H1 (cell line): ENCODE results near the gene TBC1D22A. TPM values are rescaled to one million over a fixed set of nuclear protein-coding genes. Genes with fewer than 3 reads are reported as not detected.

ENCODE experiments used
- CTCF ChIA-PET: fragments of 300-600 bp; sonication (Branson Sonifier 250); formaldehyde crosslinking; loops from one replicate; lab custom pipeline; 2021; ENCODE audit not compliant: partially characterized antibody; lab: Charles Lee
- POLR2A ChIA-PET: fragments of 300-600 bp; sonication (Branson Sonifier 250); formaldehyde crosslinking; loops from one replicate; lab custom pipeline; 2021; ENCODE audit warnings: inconsistent platforms; ENCODE audit not compliant: partially characterized antibody; lab: Charles Lee
- DNase-seq, 2 experiments: peaks; one replicate each; pipeline versions ENCODE4 v3.0.0 to v3.0.0-alpha.2; 2010 to 2022; ENCODE audit warnings: low spot score in 2 of 2, low read depth in 1 of 2, mixed read lengths in 1 of 2
- FAIRE-seq: peaks from 2 replicates; lab custom pipeline; 2011; peaks lifted over from hg19 to GRCh38; lab: Jason Lieb, UNC
- H2AFZ ChIP-seq: 2 replicates; pipeline ENCODE4 v1.8.1; 2012; ENCODE audit warnings: low read length, inconsistent platforms
- H2AK5ac ChIP-seq: 2 replicates; pipeline ENCODE4 v1.6.1; 2013; ENCODE audit warnings: low read depth, low read length
- H2BK120ac ChIP-seq: replicated peaks from 2 replicates; pipeline ENCODE3; 2013; ENCODE audit warnings: low read depth, low read length, inconsistent platforms
- H2BK12ac ChIP-seq: 2 replicates; pipeline ENCODE4 v1.6.1; 2013; ENCODE audit warnings: low read depth, low read length
- H2BK15ac ChIP-seq: 2 replicates; pipeline ENCODE4 v1.6.1; 2013; ENCODE audit warnings: low read length
- H2BK20ac ChIP-seq: 2 replicates; pipeline ENCODE4 v1.6.1; 2013; ENCODE audit warnings: low read length
- H2BK5ac ChIP-seq: 2 replicates; pipeline ENCODE4 v1.6.1; 2013; ENCODE audit warnings: low read depth, low read length
- H3K14ac ChIP-seq: 2 replicates; pipeline ENCODE4 v1.6.1; 2013; ENCODE audit warnings: inconsistent platforms; ENCODE audit not compliant: insufficient read length
- H3K18ac ChIP-seq: 2 replicates; pipeline ENCODE4 v1.6.1; 2013; ENCODE audit warnings: low read length; ENCODE audit errors: extremely low read depth
- H3K23ac ChIP-seq: 2 replicates; pipeline ENCODE4 v1.6.1; 2013; ENCODE audit warnings: inconsistent platforms; ENCODE audit not compliant: insufficient read length
- H3K23me2 ChIP-seq: 2 replicates; pipeline ENCODE4 v1.6.1; 2013; ENCODE audit warnings: low read depth, low read length
- H3K27ac ChIP-seq: 2 replicates; pipeline ENCODE4 v1.6.1; 2011; ENCODE audit warnings: low read depth, low read length, inconsistent platforms
- H3K27me3 ChIP-seq, 4 experiments: replicated peaks in 1 of 4; 1 replicate in 1 of 4; 2 replicates in 3 of 4; pipeline versions ENCODE4 v1.6.1 to v1.8.1; 2011 to 2013; ENCODE audit warnings: low read length in 3 of 4, mild to moderate bottlenecking in 3 of 4, inconsistent platforms in 2 of 4, mixed read lengths in 2 of 4, moderate library complexity in 1 of 4; ENCODE audit not compliant: control insufficient read depth in 3 of 4, insufficient read depth in 3 of 4; ENCODE audit errors: extremely low read depth in 1 of 4
- H3K36me3 ChIP-seq, 4 experiments: 2 replicates each; pipeline versions ENCODE4 v1.6.1 to v1.8.1; 2011 to 2013; ENCODE audit warnings: mild to moderate bottlenecking in 4 of 4, low read length in 3 of 4, moderate library complexity in 2 of 4, control low read depth in 1 of 4, inconsistent platforms in 1 of 4; ENCODE audit not compliant: insufficient read depth in 4 of 4, control insufficient read depth in 2 of 4
- H3K4ac ChIP-seq: replicated peaks from 2 replicates; pipeline ENCODE3; 2013; ENCODE audit warnings: low read length, low read depth, mixed read lengths, inconsistent platforms; ENCODE audit not compliant: insufficient read length
- H3K4me1 ChIP-seq, 4 experiments: replicated peaks in 1 of 4; 1 replicate in 1 of 4; 2 replicates in 3 of 4; pipeline versions ENCODE4 v1.6.1 to v1.8.1; 2011 to 2013; ENCODE audit warnings: low read length in 3 of 4, inconsistent platforms in 2 of 4, mixed read lengths in 1 of 4; ENCODE audit not compliant: insufficient read depth in 4 of 4, control insufficient read depth in 3 of 4
- H3K4me2 ChIP-seq, 2 experiments: 2 replicates each; pipeline versions ENCODE4 v1.6.1 to v1.8.1; 2011 to 2013; ENCODE audit warnings: low read depth in 2 of 2, low read length in 2 of 2, control low read depth in 1 of 2, inconsistent platforms in 1 of 2, mild to moderate bottlenecking in 1 of 2; ENCODE audit not compliant: insufficient read depth in 1 of 2
- H3K4me3 ChIP-seq, 4 experiments: fragments of 200-600, 300-600 bp in 1 of 4; sonication (generic), shearing (Covaris generic), sonication (Bioruptor Twin) in 1 of 4; 2 replicates each; pipeline versions ENCODE4 v1.5.1 to v1.8.1; 2011 to 2016; ENCODE audit warnings: low read length in 4 of 4, low read depth in 3 of 4, control low read depth in 2 of 4, inconsistent platforms in 2 of 4, mild to moderate bottlenecking in 2 of 4, mixed read lengths in 1 of 4, moderate library complexity in 1 of 4; ENCODE audit not compliant: insufficient read depth in 2 of 4; ENCODE audit errors: extremely low read depth in 1 of 4
- H3K56ac ChIP-seq: replicated peaks from 2 replicates; pipeline ENCODE3; 2013; ENCODE audit warnings: low read depth, mild to moderate bottlenecking, mixed read lengths, low read length, inconsistent platforms; ENCODE audit not compliant: insufficient read length
- H3K79me1 ChIP-seq: 2 replicates; pipeline ENCODE4 v1.6.1; 2013; ENCODE audit warnings: low read depth, low read length, control low read depth
- H3K79me2 ChIP-seq, 2 experiments: 2 replicates each; pipeline versions ENCODE4 v1.6.1 to v1.8.1; 2012 to 2013; ENCODE audit warnings: low read length in 2 of 2, mild to moderate bottlenecking in 2 of 2, inconsistent platforms in 1 of 2; ENCODE audit not compliant: insufficient read depth in 2 of 2, control insufficient read depth in 1 of 2
- H3K9ac ChIP-seq, 4 experiments: replicated peaks in 1 of 4; 1 replicate in 1 of 4; 2 replicates in 3 of 4; pipeline versions ENCODE4 v1.6.1 to v1.8.1; 2011 to 2013; ENCODE audit warnings: low read depth in 3 of 4, low read length in 3 of 4, control low read depth in 2 of 4, mild to moderate bottlenecking in 2 of 4, moderate library complexity in 2 of 4, inconsistent platforms in 1 of 4; ENCODE audit errors: extremely low read depth in 1 of 4
- H3K9me3 ChIP-seq, 2 experiments: 2 replicates each; pipeline versions ENCODE4 v1.6.1 to v1.8.1; 2012 to 2013; ENCODE audit warnings: mild to moderate bottlenecking in 2 of 2, moderate library complexity in 2 of 2, control low read depth in 1 of 2, inconsistent platforms in 1 of 2, low read depth in 1 of 2, low read length in 1 of 2, mixed read lengths in 1 of 2; ENCODE audit not compliant: insufficient read depth in 2 of 2
- H4K20me1 ChIP-seq, 2 experiments: replicated peaks in 1 of 2; 2 replicates each; pipeline versions ENCODE3 to v1.8.1; 2011 to 2013; ENCODE audit warnings: inconsistent platforms in 2 of 2, low read length in 2 of 2, mild to moderate bottlenecking in 1 of 2; ENCODE audit not compliant: insufficient read depth in 2 of 2, control insufficient read depth in 1 of 2
- H4K5ac ChIP-seq: 2 replicates; pipeline ENCODE4 v1.6.1; 2013; ENCODE audit warnings: low read length, low read depth, mixed read lengths, inconsistent platforms; ENCODE audit not compliant: insufficient read length
- H4K8ac ChIP-seq: 2 replicates; pipeline ENCODE4 v1.8.0; 2013; ENCODE audit warnings: mild to moderate bottlenecking, moderate library complexity, low read length, inconsistent platforms; ENCODE audit not compliant: insufficient read depth; ENCODE audit errors: extremely low read depth
- H4K91ac ChIP-seq: replicated peaks from 2 replicates; pipeline ENCODE3; 2013; ENCODE audit warnings: low read length, mixed read lengths, inconsistent platforms; ENCODE audit not compliant: insufficient read length
- BCL11A ChIP-seq, 2 experiments: IDR thresholded peaks; one replicate each; pipeline ENCODE4 v1.6.1; 2011; ENCODE audit warnings: low read depth in 2 of 2, low read length in 2 of 2, mild to moderate bottlenecking in 2 of 2
- CREB1 ChIP-seq: IDR thresholded peaks from 2 replicates; pipeline ENCODE4 v1.6.1; 2012; ENCODE audit warnings: inconsistent platforms
- KDM1A ChIP-seq: fragments of 200-600, 300-600 bp; sonication (generic); IDR thresholded peaks from 2 replicates; pipeline ENCODE4 v1.7.1; 2016; ENCODE audit warnings: mild to moderate bottlenecking, low read length, borderline replicate concordance
- NRF1 ChIP-seq: IDR thresholded peaks from 2 replicates; pipeline ENCODE4 v1.6.1; 2011; ENCODE audit warnings: mild to moderate bottlenecking, low read depth, low read length, improper control_type of control experiment
- WGBS, 2 experiments: shearing (Covaris generic) in 1 of 2; methylation state at CpG; one replicate each; pipeline versions ENCODE4 v1.1.6 to v1.1.7; 2013 to 2015; ENCODE audit warnings: low lambda C conversion rate in 2 of 2, mixed read lengths in 2 of 2, inconsistent platforms in 1 of 2, low coverage in 1 of 2, missing lambda C conversion rate in 1 of 2; ENCODE audit not compliant: insufficient replicate concordance in 2 of 2, insufficient coverage in 1 of 2, insufficient read length in 1 of 2; ENCODE audit errors: extremely low coverage in 1 of 2, missing lambda C conversion rate in 1 of 2; 5-methylcytosine and 5-hydroxymethylcytosine counted together
- polyA plus RNA-seq, 7 experiments: library from polyadenylated mRNA; depleted of rRNA in 3 of 7; stranded (reverse) in 5 of 7; unstranded in 2 of 7; fragments of >200 nt in 5 of 7; fragments of 200-250 nt in 2 of 7; gene quantifications; 1 replicate in 5 of 7; 2 replicates in 1 of 7; 4 replicates in 1 of 7; pipeline versions ENCODE4 v1.2.1 to v1.2.3, GENCODE V29; 2011 to 2013; ENCODE audit warnings: missing spikeins in 2 of 7, mixed read lengths in 2 of 7
- total RNA-seq: library from RNA; stranded (reverse); fragmentation: NEBNext Ultra II Directional; extraction: Animal tissue kit (Norgen Biotek cat#: 25700); gene quantifications from 2 replicates; pipeline ENCODE4 v1.2.1, GENCODE V29; 2021
- TF ChIP-seq, protein P1 (sequence below), 3 experiments: IDR thresholded peaks; 1 replicate in 2 of 3; 2 replicates in 1 of 3; pipeline versions ENCODE4 v1.5.1 to v1.6.1; 2011; ENCODE audit warnings: low read length in 3 of 3, mild to moderate bottlenecking in 3 of 3, inconsistent platforms in 2 of 3, low read depth in 1 of 3, moderate library complexity in 1 of 3; ENCODE audit not compliant: insufficient read depth in 1 of 3; ENCODE audit errors: control extremely low read depth in 1 of 3
- TF ChIP-seq, protein P2 (sequence below): IDR thresholded peaks from 2 replicates; pipeline ENCODE4 v1.6.1; 2011; ENCODE audit warnings: low read length, improper control_type of control experiment
- TF ChIP-seq, protein P3 (sequence below): IDR thresholded peaks from 2 replicates; pipeline ENCODE4 v1.6.1; 2012; ENCODE audit warnings: inconsistent platforms
- TF ChIP-seq, protein P4 (sequence below): IDR thresholded peaks from 2 replicates; pipeline ENCODE4 v1.6.1; 2012; ENCODE audit warnings: low read length, inconsistent platforms

TBC1D22A gene
- total and polyA plus RNA-seq, 2 of the 8 experiments (the other 6 are each of a cell fraction or from before 2014, with no cell fraction given): 11.9 to 18.4 TPM

DNA sequence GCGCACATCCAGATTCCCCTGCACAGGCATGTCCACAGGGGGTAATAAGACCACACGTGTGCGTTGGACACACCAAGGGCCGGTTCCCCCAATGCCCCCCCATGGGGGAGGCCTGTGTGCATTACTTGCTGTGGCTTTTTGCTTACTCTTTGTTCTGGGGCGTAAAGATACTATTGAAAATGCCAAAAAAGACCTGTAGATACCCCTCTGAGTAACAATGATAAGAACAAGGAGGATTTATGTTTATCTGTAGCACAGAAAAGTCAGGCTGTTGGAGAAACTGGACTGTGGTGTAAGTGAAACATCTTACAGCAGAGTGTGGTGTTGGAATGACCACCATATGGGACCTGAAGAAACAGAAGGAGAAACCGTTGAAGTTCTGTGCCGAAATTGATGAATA is 103.2 kb downstream of the TBC1D22A start:
- H4K91ac ChIP-seq: no peak overlapping the region
- H3K4me3 ChIP-seq: no peak overlapping the region
- no peaks in the 10 kb centered on the region for H4K20me1 ChIP-seq
- no peak overlapping the region for H2BK120ac ChIP-seq
- no peak overlapping the region for H3K14ac ChIP-seq
- H2AK5ac ChIP-seq: no peak overlapping the region
- H3K4me1 ChIP-seq: 0 out of 7 replicates have a peak, but pooled peaks cover 0 to 7% (median 0%) of the 10 kb centered on the region in 4 experiments
- H4K8ac ChIP-seq: no peak overlapping the region
- FAIRE-seq: no peak
- peaks cover 0 to 7% of the 10 kb centered on the region in 2 experiments; a peak in 1 of 4 replicates for H3K79me2 ChIP-seq
- H3K4ac ChIP-seq: no peak overlapping the region
- no peak overlapping the region for H3K23ac ChIP-seq
- WGBS, 2 experiments: 91% methylated on average over 7 of the region's 7 CpGs; no CpG with 5 or more reads in 1 of the 2 experiments
- no peak overlapping the region for H3K18ac ChIP-seq
- no peak overlapping the region for H4K5ac ChIP-seq
- ChIA-PET POLR2A (no interaction called here), CTCF (interaction anchor here (3.1 kb wide), 1 partner anchor 39 kb away, joined by 13 read pairs; no protein-coding TSS in a partner anchor)
- no peak overlapping the region for H2BK5ac ChIP-seq
- no peaks in the 10 kb centered on the region for H3K23me2 ChIP-seq
- no peak overlapping the region for H2BK12ac ChIP-seq
- peaks cover 0 to 2% (median 0%) of the 10 kb centered on the region in 4 experiments; a peak in 1 of 8 replicates for H3K36me3 ChIP-seq
- H3K79me1 ChIP-seq: peaks cover 3% of the 10 kb centered on the region
- DNase-seq: no peak
- no peaks in the 10 kb centered on the region for H3K27me3 ChIP-seq
- H3K9me3 ChIP-seq: no peaks in the 10 kb centered on the region
- H2AFZ ChIP-seq: no peak overlapping the region
- no peak overlapping the region for H3K9ac ChIP-seq
- no peak overlapping the region for H3K27ac ChIP-seq
- no peak overlapping the region for H3K56ac ChIP-seq
- no peak overlapping the region for H2BK20ac ChIP-seq
- no peak overlapping the region for H3K4me2 ChIP-seq
- H2BK15ac ChIP-seq: no peak overlapping the region
- no peak for TF ChIP-seq CREB1
- TF ChIP-seq, protein P1, sequence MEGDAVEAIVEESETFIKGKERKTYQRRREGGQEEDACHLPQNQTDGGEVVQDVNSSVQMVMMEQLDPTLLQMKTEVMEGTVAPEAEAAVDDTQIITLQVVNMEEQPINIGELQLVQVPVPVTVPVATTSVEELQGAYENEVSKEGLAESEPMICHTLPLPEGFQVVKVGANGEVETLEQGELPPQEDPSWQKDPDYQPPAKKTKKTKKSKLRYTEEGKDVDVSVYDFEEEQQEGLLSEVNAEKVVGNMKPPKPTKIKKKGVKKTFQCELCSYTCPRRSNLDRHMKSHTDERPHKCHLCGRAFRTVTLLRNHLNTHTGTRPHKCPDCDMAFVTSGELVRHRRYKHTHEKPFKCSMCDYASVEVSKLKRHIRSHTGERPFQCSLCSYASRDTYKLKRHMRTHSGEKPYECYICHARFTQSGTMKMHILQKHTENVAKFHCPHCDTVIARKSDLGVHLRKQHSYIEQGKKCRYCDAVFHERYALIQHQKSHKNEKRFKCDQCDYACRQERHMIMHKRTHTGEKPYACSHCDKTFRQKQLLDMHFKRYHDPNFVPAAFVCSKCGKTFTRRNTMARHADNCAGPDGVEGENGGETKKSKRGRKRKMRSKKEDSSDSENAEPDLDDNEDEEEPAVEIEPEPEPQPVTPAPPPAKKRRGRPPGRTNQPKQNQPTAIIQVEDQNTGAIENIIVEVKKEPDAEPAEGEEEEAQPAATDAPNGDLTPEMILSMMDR (IDR thresholded peaks at IDR 0.05; ENCODE audit: control extremely low read depth in 1 of 3, insufficient read depth in 1 of 3, low read depth in 1 of 3, low read length in 3 of 3): no peak
- TF ChIP-seq, protein P2, sequence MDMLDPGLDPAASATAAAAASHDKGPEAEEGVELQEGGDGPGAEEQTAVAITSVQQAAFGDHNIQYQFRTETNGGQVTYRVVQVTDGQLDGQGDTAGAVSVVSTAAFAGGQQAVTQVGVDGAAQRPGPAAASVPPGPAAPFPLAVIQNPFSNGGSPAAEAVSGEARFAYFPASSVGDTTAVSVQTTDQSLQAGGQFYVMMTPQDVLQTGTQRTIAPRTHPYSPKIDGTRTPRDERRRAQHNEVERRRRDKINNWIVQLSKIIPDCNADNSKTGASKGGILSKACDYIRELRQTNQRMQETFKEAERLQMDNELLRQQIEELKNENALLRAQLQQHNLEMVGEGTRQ: no peak
- TF ChIP-seq, protein P3, sequence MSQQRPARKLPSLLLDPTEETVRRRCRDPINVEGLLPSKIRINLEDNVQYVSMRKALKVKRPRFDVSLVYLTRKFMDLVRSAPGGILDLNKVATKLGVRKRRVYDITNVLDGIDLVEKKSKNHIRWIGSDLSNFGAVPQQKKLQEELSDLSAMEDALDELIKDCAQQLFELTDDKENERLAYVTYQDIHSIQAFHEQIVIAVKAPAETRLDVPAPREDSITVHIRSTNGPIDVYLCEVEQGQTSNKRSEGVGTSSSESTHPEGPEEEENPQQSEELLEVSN: no peak
- TF ChIP-seq, protein P4, sequence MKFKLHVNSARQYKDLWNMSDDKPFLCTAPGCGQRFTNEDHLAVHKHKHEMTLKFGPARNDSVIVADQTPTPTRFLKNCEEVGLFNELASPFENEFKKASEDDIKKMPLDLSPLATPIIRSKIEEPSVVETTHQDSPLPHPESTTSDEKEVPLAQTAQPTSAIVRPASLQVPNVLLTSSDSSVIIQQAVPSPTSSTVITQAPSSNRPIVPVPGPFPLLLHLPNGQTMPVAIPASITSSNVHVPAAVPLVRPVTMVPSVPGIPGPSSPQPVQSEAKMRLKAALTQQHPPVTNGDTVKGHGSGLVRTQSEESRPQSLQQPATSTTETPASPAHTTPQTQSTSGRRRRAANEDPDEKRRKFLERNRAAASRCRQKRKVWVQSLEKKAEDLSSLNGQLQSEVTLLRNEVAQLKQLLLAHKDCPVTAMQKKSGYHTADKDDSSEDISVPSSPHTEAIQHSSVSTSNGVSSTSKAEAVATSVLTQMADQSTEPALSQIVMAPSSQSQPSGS: no peak
- TF ChIP-seq BCL11A (IDR thresholded peaks at IDR 0.05; ENCODE audit: low read depth in 2 of 2, low read length in 2 of 2): no peak
- no peak for TF ChIP-seq KDM1A
- no peak for TF ChIP-seq NRF1
